ENCODE data around the gene SLC5A3.

The SLC5A3 gene

DNA sequence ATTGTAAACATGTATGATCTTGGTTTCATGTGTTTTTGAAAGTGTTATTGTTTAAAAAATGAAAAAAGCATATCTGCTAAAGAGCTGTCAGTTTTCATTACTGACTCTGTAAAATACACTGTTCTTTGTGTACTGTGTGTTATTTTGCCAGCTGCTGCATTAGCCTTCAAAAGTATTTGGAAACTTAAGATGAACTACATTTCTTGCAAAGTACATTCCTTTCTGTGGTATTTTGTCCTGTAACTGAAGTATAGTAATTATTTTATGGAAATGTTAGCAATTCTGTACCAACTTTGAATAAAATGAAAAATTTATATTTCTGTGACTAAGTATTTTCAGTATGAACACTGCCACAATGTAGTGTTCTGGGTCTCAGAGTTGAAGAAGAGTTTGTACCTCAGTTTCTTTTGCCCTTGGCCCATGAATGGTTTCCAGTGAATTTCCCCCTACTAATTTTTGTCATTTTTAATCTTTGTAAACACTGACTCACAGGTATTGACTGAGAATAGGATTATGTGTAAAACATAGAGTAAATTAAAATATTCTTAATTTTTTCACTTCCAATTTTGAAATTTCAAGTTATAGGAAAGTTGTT is 32.7 kb downstream of the SLC5A3 start:
- no peak for DNase-seq

DNA sequence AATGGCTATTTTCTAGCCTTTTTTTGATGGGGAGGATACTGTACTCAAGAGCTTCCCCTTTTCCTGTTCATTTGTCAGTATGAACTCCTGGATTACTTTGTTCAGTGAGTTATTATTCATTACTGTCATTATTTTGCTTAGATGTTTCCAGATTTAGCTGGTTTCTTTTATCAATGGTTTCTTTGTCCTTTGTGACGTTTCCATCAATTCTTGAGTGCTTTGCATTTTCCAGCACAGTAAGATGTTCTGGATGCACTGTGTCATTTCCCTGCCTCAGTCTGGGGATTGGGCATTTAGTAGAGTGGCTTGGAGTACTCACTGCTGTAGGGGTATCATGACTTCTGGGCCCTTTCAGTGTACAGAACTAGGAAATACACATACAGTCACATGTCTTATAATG is 34.2 kb downstream of the SLC5A3 start:
- DNase-seq = no peak

GRCh38 chr21:34109075-34109474 is 35.7 kb downstream of the SLC5A3 start:
- no peak for DNase-seq

DNA sequence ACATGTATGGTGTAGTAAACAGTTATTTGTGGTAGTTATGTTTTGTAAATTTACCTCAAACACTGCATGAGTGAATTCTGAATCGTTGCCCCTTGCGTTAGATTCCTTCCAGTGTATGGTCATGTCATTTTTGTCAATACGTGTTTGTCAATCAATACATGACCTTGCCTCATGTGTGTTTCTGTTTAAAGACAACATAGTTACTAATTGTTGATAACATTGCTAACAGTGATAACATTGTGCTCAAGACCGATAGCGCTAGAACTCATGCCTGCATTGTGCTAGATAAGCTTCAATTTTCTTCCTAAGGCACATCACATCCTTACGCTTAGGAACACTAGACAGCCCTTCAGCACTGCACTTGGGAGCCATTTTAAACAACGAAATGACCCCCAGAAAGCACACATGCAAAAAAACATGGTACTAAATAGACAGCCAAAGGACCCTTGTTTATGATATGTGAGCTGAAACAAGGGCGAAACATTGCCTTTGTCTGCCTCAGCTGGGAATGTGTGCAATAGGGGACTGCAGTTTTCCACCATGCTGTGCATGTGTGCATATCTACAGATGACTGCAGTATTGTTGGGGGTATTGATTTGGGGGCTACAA is 37.3 kb downstream of the SLC5A3 start:
- DNase-seq = no peak

DNA sequence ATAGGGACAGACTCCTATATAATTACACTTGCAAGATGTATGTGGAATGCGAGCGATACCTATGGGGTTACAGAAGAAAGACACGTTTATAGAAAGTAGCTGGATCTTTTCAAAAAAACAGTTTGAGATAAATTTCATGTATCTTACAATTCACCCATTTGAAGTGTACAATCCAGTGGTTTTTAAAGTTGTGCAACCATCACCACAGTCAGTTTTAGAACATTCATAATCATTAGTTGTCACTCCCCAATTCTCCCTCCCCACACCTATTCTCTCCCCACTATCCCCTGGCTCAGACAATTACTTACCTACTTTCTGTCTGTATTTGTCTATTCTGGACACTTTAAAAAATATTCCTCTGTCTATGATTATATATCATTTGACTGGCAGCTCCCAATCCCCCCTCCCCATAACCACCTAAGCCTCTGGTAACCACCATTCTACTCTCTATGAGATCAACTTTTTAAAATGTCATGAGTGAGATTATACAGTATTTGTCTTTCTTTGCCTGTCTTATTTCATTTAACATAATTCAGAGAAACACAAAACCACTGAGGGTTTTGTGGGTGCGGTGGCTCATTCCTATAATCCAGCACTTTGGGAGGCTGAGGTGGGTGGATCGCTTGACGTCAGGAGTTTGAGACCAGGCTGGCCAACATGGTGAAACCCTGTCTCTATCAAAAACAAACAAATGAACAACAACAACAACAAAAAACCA is 39.1 kb downstream of the SLC5A3 start:
- DNase-seq = no peak

DNA sequence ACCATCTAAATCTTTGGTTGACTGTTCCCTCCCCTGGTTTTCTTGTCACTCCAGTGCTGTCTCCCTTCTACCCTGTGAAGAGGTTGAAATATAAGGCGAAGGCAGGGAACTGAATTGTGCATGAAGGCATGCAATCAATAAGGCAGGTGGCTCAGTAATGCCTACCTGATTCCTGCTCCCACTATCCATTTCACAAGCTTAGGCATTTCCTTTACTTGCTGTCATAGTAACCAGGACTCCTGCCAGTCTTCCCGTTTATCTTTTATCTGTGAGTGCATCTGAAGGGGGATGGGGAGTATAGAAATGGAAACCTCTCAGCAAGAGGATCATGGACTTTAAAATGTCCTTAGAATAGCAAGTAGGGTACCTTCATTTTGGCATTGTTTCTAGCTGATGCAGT is 40.5 kb downstream of the SLC5A3 start:
- no peak for DNase-seq

DNA sequence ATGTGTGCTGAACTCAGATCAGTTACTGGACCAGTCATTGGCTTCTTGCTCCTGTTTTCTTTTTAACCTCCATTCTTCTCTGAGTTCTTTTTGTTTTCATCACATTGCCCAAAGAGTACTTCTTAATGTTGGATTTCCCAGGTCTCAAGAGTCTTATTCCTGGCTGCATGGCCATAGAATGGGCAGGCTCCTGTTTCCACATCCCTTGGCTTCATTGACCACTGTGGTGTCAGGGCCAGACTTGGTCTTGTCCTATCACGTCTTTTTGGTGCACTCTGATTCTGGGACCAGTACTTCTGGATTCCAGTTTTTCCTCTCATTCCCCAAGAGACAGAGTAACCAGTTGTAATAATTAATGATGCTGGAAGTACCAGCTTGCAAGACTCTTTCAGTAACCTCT is 41.8 kb downstream of the SLC5A3 start:
- DNase-seq = no peak

DNA sequence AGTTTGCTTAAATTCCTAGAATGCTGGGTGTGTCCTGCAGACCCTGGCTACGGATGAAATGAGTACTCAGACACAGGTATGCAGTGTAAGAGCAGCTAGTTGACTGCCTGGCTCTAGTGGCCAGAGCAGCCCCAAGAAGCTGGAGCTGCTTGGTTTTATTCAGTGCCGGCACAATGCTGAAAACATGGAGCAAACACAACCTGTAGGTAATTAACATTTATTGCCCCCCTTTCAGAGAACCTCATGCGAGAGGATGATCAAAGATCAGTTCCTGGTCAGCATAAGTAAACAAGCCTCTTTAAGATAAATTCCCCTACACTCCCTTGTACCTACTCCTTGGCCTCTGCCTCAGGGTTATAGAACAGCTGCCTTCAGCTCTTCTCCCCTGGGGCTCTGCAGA is 43.2 kb downstream of the SLC5A3 start:
- no peak for DNase-seq

DNA sequence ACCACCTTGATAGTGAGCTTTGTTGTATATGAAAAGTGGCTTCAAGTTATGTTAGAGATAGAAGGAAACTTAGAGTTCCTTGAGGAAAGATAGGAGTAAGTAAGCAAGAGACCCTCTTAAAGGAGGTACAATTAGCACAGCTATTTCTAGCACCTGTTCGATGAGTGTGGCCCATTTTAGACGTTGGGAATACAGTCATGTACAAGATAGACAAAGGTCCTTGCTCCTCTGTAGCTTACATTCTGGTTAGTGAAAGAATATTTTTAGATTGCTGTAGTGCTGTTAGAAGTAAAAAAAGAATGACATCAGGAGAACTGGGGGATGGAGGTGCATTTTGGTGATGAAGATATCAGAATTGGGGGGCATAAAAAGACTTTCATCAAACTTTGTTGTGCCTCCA is 47.5 kb downstream of the SLC5A3 start:
- no peak for DNase-seq

- no peak for DNase-seq
Measured at GRCh38 chr21:34122047-34122446, 48.7 kb downstream of the SLC5A3 start.
